Smooth muscle cell (in vitro differentiated cells): ENCODE results near the gene BCO1. TPM values are rescaled to one million over a fixed set of nuclear protein-coding genes. Genes with fewer than 3 reads are reported as not detected.

Experiments used
- DNase-seq: peaks from one replicate; lab custom pipeline; 2025; ENCODE audit not compliant: unreplicated experiment; lab: John Stamatoyannopoulos, UW
- H2AFZ ChIP-seq: fragments of 200-600 bp; sonication (generic); 2 replicates; pipeline ENCODE4 v1.6.0; 2016; ENCODE audit warnings: antibody characterized with exemption, low read depth, mild to moderate bottlenecking
- H3F3A ChIP-seq: fragments of 200-600 bp; sonication (generic); 2 replicates; pipeline ENCODE4 v1.6.0; 2017; ENCODE audit warnings: antibody characterized with exemption, low read depth
- H3K27ac ChIP-seq: fragments of 200-600 bp; sonication (generic); 2 replicates; pipeline ENCODE4 v1.5.1; 2016; ENCODE audit warnings: low read depth, mild to moderate bottlenecking
- H3K27me3 ChIP-seq: fragments of 200-600 bp; sonication (generic); 2 replicates; pipeline ENCODE4 v1.6.1; 2016; ENCODE audit warnings: low read depth, mild to moderate bottlenecking
- H3K36me3 ChIP-seq: fragments of 200-600 bp; sonication (generic); 2 replicates; pipeline ENCODE4 v1.5.1; 2016; ENCODE audit warnings: low read depth
- H3K4me1 ChIP-seq: fragments of 200-600 bp; sonication (generic); 2 replicates; pipeline ENCODE4 v1.5.1; 2016; ENCODE audit warnings: low read depth
- H3K4me2 ChIP-seq: fragments of 200-600 bp; sonication (generic); 2 replicates; pipeline ENCODE4 v1.6.0; 2016; ENCODE audit warnings: mild to moderate bottlenecking
- H3K4me3 ChIP-seq: fragments of 200-600 bp; sonication (generic); 2 replicates; pipeline ENCODE4 v1.5.1; 2016; ENCODE audit warnings: mild to moderate bottlenecking
- H3K79me2 ChIP-seq: fragments of 200-600 bp; sonication (generic); 2 replicates; pipeline ENCODE4 v1.6.0; 2016; ENCODE audit warnings: low read depth, mild to moderate bottlenecking
- H3K9ac ChIP-seq: fragments of 200-600 bp; sonication (generic); 2 replicates; pipeline ENCODE4 v1.6.0; 2016; ENCODE audit warnings: low read depth
- H3K9me3 ChIP-seq: fragments of 200-600 bp; sonication (generic); replicated peaks from 2 replicates; pipeline ENCODE4 v1.5.1; 2016; ENCODE audit warnings: low read depth
- H4K20me1 ChIP-seq: fragments of 200-600 bp; sonication (generic); 2 replicates; pipeline ENCODE4 v1.6.0; 2016; ENCODE audit warnings: low read depth
- WGBS: methylation state at CpG from one replicate; pipeline ENCODE4 v1.1.7; 2016; ENCODE audit warnings: low lambda C conversion rate; 5-methylcytosine and 5-hydroxymethylcytosine counted together
- polyA plus RNA-seq: library from polyadenylated mRNA; unstranded; fragments of >200 nt; fragmentation: Nextera tagmentation; extraction: Ambion mirVana; gene quantifications from 2 replicates; pipeline ENCODE4 v1.2.1, GENCODE V29; 2016
- total RNA-seq: library from RNA; depleted of rRNA; stranded (reverse); fragments of >200 nt; gene quantifications from 2 replicates; pipeline ENCODE4 v1.2.3, GENCODE V29; 2014
- TF ChIP-seq, protein P1 (sequence below): fragments of 200-600 bp; sonication (generic); IDR thresholded peaks from 2 replicates; pipeline ENCODE4 v1.5.1; 2017; ENCODE audit warnings: borderline replicate concordance, mild to moderate bottlenecking, antibody characterized with exemption; ENCODE audit not compliant: insufficient read depth, poor library complexity, severe bottlenecking

Gene BCO1
- total and polyA plus RNA-seq, 2 experiments from 2014 or later = not detected

GRCh38 chr16:81292936-81293335 is 54.4 kb downstream of the BCO1 start:
- no peak for DNase-seq
- H3K4me3 ChIP-seq = no peak overlapping the region
- 83% methylated on average over 5 of the region's 5 CpGs for WGBS

DNA sequence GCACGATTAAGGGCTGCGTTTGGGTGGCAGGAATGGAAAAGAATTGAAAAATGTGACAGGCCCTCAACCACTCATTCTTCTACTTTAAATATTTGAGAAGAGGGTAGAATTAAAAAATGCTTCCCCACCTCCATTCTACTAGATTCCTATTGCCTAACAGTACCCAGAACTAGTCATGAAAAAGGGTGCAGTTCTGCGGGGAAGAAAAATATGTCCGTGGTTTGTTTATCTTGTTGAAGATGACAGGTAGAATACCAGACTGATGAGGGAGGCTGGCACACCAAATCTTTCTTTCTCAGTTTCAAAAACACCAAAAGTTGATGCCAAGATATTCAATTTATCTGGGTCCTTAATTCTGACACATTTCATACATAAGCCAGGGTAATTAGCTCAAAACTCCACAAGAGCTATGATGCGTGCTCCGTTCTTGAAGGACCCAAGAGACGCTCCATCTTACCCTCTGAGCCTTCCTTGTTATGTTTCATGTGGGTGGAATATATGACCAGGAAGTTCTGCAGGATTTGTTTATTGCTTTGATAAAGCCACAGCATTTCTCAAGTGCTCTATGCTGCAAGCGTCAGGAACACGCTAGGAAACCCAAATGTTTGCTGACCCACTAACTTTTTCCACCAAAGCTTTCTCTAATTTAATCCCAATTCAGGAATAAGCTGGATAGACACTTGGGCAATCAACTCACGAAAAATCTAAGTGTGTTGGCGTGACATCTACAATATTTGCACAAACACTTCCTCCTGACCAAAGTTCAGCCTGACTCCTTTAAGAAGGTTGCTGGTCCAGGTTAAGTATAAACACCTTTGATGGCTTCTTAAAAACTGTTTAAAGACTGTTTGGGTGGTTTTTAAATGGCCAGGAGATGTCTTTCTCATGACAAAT is 55.7 kb downstream of the BCO1 start:
- Histone ChIP-seq H3F3A (peaks cover 6% of the 10 kb centered on the region), H4K20me1 (no peaks in the 10 kb centered on the region), H3K27me3 (no peaks in the 10 kb centered on the region), H2AFZ (no peak overlapping the region), H3K4me1 (no peaks in the 10 kb centered on the region), H3K79me2 (no peaks in the 10 kb centered on the region), H3K4me2 (peak overlapping the region; percentile 79), H3K36me3 (no peaks in the 10 kb centered on the region), H3K9me3 (no peaks in the 10 kb centered on the region), H3K27ac (peak overlapping the region; percentile 74), H3K4me3 (no peak overlapping the region), H3K9ac (peak overlapping the region; percentile 24)
- TF ChIP-seq, protein P1, sequence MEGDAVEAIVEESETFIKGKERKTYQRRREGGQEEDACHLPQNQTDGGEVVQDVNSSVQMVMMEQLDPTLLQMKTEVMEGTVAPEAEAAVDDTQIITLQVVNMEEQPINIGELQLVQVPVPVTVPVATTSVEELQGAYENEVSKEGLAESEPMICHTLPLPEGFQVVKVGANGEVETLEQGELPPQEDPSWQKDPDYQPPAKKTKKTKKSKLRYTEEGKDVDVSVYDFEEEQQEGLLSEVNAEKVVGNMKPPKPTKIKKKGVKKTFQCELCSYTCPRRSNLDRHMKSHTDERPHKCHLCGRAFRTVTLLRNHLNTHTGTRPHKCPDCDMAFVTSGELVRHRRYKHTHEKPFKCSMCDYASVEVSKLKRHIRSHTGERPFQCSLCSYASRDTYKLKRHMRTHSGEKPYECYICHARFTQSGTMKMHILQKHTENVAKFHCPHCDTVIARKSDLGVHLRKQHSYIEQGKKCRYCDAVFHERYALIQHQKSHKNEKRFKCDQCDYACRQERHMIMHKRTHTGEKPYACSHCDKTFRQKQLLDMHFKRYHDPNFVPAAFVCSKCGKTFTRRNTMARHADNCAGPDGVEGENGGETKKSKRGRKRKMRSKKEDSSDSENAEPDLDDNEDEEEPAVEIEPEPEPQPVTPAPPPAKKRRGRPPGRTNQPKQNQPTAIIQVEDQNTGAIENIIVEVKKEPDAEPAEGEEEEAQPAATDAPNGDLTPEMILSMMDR = no peak
- no peak for DNase-seq
- 46% methylated on average over 11 of the region's 11 CpGs for WGBS

More at GRCh38 chr16:81292936-81293335, 54.4 kb downstream of the BCO1 start:
- no peaks in the 10 kb centered on the region for H3K9me3 ChIP-seq
- no peaks in the 10 kb centered on the region for H3K79me2 ChIP-seq
- H3K9ac ChIP-seq = no peak overlapping the region
- H3K4me2 ChIP-seq = no peak overlapping the region
- no peak overlapping the region for H2AFZ ChIP-seq
- H3K36me3 ChIP-seq = no peaks in the 10 kb centered on the region
- H3K27ac ChIP-seq = peak overlapping the region; percentile 74
- TF ChIP-seq, protein P1 = no peak
- no peaks in the 10 kb centered on the region for H3K4me1 ChIP-seq
- no peaks in the 10 kb centered on the region for H3K27me3 ChIP-seq
- H4K20me1 ChIP-seq = no peaks in the 10 kb centered on the region
- peaks cover 6% of the 10 kb centered on the region for H3F3A ChIP-seq

- H3F3A ChIP-seq = peaks cover 6% of the 10 kb centered on the region
- no peaks in the 10 kb centered on the region for H4K20me1 ChIP-seq
- no peaks in the 10 kb centered on the region for H3K79me2 ChIP-seq
- no peak overlapping the region for H3K9ac ChIP-seq
- no peaks in the 10 kb centered on the region for H3K36me3 ChIP-seq
- H3K27me3 ChIP-seq = no peaks in the 10 kb centered on the region
- WGBS = 90% methylated on average over 7 of the region's 7 CpGs
- no peak for DNase-seq
- H3K4me1 ChIP-seq = no peaks in the 10 kb centered on the region
- H2AFZ ChIP-seq = no peak overlapping the region
- no peak overlapping the region for H3K4me3 ChIP-seq
- H3K4me2 ChIP-seq = no peak overlapping the region
- TF ChIP-seq, protein P1 = no peak
- no peaks in the 10 kb centered on the region for H3K9me3 ChIP-seq
- H3K27ac ChIP-seq = no peak overlapping the region
Observed at GRCh38 chr16:81296631-81297030, 58.1 kb downstream of the BCO1 start.
